Activated naive CD4-positive, alpha-beta T cell treated with anti-CD3 and anti-CD28 coated beads for 36 hours (primary cell): ENCODE measurements around the gene ADD2. TPM values are rescaled to one million over a fixed set of nuclear protein-coding genes. Genes with fewer than 3 reads are reported as not detected.

ENCODE experiments used
- CTCF ChIA-PET: fragments of 350-600 bp; sonication (Branson Sonifier 250); formaldehyde crosslinking; loops from one replicate; lab custom pipeline; 2021; ENCODE audit warnings: antibody characterized with exemption; lab: Charles Lee
- DNase-seq: peaks from one replicate; pipeline ENCODE4 v3.0.0-alpha.2; 2020
- H3K27ac Mint-ChIP-seq: one replicate; pipeline ENCODE4 v1.8.0; 2021; ENCODE audit warnings: mild to moderate bottlenecking, mixed read lengths
- H3K27me3 Mint-ChIP-seq: one replicate; pipeline ENCODE4 v1.8.0; 2021; ENCODE audit warnings: low read depth, mixed read lengths
- H3K36me3 Mint-ChIP-seq: one replicate; pipeline ENCODE4 v1.8.0; 2021; ENCODE audit warnings: low read depth, mixed read lengths
- H3K4me1 Mint-ChIP-seq: one replicate; pipeline ENCODE4 v1.8.0; 2021; ENCODE audit warnings: low read depth, mixed read lengths
- H3K4me3 Mint-ChIP-seq: one replicate; pipeline ENCODE4 v1.8.0; 2021; ENCODE audit warnings: mild to moderate bottlenecking, moderate library complexity, mixed read lengths
- H3K9me3 Mint-ChIP-seq: one replicate; pipeline ENCODE4 v1.8.0; 2021; ENCODE audit warnings: mixed read lengths
- intact Hi-C: fragments of 100-400 bp; cut with micrococcal nuclease; formaldehyde crosslinking; loops from one replicate; pipeline ENCODE4 v1.15.1; 2023
- total RNA-seq, 2 experiments: library from RNA; stranded (reverse); gene quantifications; one replicate each; pipeline ENCODE4 v1.2.3, GENCODE V29; 2021

Gene ADD2
- total RNA-seq, 2 experiments from 2014 or later, result 42.9 to 46.2 TPM

DNA sequence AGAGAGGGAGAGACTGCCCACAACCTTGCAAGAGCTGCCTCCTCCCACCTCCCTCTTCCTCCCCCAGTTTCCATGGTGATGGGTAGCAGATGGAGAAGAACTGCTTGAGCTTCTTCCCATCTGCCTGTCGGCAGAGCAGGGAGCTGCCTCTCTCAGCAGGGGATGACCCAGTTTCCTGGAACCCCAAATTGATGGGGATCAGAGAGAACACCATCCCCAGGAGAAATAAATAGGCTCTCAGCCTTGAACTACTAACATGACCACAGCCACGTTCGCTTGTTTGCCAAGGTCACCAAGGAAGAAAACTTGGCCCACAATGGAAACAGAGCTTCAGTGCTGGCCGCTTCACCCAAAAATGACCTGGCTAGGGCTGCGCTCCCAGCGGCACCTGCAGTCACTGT is 82.2 kb downstream of the ADD2 start:
- Mint-ChIP-seq H3K27me3 (no peaks in the 10 kb centered on the region), H3K36me3 (peaks cover 2% of the 10 kb centered on the region), H3K4me3 (no peak overlapping the region), H3K27ac (no peak overlapping the region), H3K9me3 (no peaks in the 10 kb centered on the region), H3K4me1 (peaks cover 5% of the 10 kb centered on the region)
- CTCF ChIA-PET, result interaction anchor here (1.0 to 2.0 kb wide), 3 partner anchors 14 to 30 kb away, joined by 3 to 8 read pairs (median 5); no protein-coding TSS in a partner anchor
- intact Hi-C loops, result no loop called here
- no peak for DNase-seq

DNA sequence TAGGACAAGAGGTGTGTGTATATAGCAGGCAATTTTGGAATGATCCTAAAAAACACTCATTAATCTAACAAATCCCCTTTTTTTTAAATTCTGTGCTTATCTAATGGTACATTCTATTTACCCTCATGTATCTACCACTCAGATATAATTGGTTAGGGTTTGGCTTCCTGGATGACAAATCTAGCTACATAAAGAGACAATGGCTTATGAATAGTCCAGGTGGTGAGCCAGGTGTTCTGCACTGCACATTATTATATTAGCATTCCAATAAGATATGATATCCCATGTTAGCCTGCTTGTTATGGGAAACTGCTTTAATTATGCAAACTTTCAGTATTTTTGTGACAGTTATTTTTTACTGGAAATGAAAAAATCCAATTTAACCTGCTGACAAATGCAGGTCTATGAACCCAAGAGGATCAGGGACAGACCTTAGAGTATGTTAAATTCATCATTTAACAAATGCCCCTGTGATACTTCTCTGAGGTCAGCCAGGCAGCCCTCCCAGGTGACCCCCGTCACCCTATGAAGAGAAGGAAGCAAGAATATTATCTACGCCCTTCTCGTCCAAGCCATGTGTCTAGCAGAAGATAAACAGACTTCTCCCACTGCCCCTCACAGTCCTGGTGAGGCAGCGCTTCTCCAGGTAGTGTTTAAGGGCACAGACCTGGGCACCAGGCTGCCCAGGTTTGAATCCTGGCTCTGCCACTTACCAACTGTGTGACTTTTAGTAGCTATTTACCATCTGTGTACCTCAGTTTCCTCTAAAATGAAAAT is 83.0 kb downstream of the ADD2 start:
- H3K4me3 Mint-ChIP-seq, result no peak overlapping the region
- CTCF ChIA-PET, result interaction anchor here (1.0 to 2.0 kb wide), 2 partner anchors 13 to 29 kb away, joined by 3 to 8 read pairs; no protein-coding TSS in a partner anchor

DNA sequence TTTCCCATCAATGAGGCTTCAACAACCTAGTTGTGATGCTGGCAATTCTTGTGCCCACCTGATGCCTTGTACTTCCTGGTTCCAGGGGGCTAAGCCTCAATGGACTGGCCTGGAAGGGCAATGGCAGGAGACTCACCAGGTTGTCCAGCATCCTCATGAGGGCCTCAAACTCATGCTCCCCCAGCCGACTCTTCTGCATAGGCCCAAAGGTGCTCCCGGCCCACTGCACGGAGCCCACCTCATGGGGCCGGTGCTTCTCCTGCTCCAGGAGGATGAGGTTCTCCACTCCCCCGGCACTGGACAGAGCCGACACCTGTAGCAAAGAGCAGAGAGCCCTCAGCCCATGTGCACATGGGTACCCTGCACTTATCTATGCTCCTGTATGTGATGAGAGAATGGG is 84.5 kb downstream of the ADD2 start:
- H3K27ac Mint-ChIP-seq, result no peak overlapping the region
- CTCF ChIA-PET, result no interaction called here
- peaks cover 5% of the 10 kb centered on the region for H3K4me1 Mint-ChIP-seq
- no peak overlapping the region for H3K4me3 Mint-ChIP-seq
- no peak for DNase-seq
- H3K36me3 Mint-ChIP-seq, result peaks cover 2% of the 10 kb centered on the region
- H3K9me3 Mint-ChIP-seq, result no peaks in the 10 kb centered on the region
- no peaks in the 10 kb centered on the region for H3K27me3 Mint-ChIP-seq
- intact Hi-C loops, result no loop called here

More for the DNA sequence above, 83.0 kb downstream of the ADD2 start:
- H3K27me3 Mint-ChIP-seq, result no peaks in the 10 kb centered on the region
- H3K4me1 Mint-ChIP-seq, result peaks cover 5% of the 10 kb centered on the region
- no peak for DNase-seq
- H3K27ac Mint-ChIP-seq, result no peak overlapping the region
- peaks cover 2% of the 10 kb centered on the region for H3K36me3 Mint-ChIP-seq
- no peaks in the 10 kb centered on the region for H3K9me3 Mint-ChIP-seq
- intact Hi-C loops, result no loop called here

DNA sequence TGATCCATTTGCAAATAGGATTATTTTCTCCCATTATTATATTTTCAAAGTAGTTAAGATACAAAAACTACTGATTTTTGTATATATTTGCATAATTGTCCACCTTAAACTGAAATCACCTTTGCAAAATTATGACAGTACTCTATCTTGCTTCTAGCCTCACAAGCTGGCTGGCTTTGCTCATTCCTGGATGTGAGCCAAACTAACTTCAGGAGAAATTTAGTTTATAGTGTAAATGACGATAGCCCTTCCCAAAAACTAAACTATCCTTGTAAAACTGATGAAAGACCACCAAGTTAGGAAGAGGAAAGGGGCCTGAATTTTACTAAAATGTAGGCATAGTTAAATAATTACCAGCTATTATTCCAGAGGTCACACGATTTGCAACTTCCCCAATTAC is 87.3 kb downstream of the ADD2 start:
- no peaks in the 10 kb centered on the region for H3K9me3 Mint-ChIP-seq
- CTCF ChIA-PET, result interaction anchor here (0.7 kb wide), 1 partner anchor 11 kb away, joined by 4 read pairs; no protein-coding TSS in a partner anchor
- H3K36me3 Mint-ChIP-seq, result peaks cover 8% of the 10 kb centered on the region
- peaks cover 5% of the 10 kb centered on the region for H3K4me1 Mint-ChIP-seq
- no peak overlapping the region for H3K27ac Mint-ChIP-seq
- no peaks in the 10 kb centered on the region for H3K27me3 Mint-ChIP-seq
- no peak overlapping the region for H3K4me3 Mint-ChIP-seq
- intact Hi-C loops, result no loop called here
- no peak for DNase-seq

DNA sequence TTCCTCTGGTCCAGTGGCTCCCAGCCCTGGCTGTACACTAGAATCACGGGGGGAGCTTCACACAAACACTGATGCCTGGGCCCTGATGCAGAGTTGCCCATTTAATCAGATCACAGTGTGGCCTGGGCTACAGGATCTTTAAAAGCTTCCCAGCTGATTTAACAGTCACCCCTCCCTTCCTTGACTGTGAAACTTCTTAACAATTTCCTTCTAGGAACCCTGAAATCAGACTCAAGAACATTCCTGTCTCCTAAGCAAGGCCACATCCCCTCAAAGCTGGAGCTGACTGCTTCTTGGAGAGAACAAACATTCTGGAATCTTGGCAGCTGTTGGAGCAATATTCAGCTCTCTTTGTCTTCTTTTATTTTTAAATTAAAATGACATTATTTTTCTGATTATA is 88.7 kb downstream of the ADD2 start:
- intact Hi-C loops, result no loop called here
- CTCF ChIA-PET, result interaction anchor here (0.6 kb wide), 1 partner anchor 20 kb away, joined by 3 read pairs; no protein-coding TSS in a partner anchor
- no peak overlapping the region for H3K27ac Mint-ChIP-seq
- H3K9me3 Mint-ChIP-seq, result no peaks in the 10 kb centered on the region
- H3K4me1 Mint-ChIP-seq, result peaks cover 5% of the 10 kb centered on the region
- no peak overlapping the region for H3K4me3 Mint-ChIP-seq
- DNase-seq, result no peak
- no peaks in the 10 kb centered on the region for H3K27me3 Mint-ChIP-seq
- peaks cover 8% of the 10 kb centered on the region for H3K36me3 Mint-ChIP-seq

DNA sequence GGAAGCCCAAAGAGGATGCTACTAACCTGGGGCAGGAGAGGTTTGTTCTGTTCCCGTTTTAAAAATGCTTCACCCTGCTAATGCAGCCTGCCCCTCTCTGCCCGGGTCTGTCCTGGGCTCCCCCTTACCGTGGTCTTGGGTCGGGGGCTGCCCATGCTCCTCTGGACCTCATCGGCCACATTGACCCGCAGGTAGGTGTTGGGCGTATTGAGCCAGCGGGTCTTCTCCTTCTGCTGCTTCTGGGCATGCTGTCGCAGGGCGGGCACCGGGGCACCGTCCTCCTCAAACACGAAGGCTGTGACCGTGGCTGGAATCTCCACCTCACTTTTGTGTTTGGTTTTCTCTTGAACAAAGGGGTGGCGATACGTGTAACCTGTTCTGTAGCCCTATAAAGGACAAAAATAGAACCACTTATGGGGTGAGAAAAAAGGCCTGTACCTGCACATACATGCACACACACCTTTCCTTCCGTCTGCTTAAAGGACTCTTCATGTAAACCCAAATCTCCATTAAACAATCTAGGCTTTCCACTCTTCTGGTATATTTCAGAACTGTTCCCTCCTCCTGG is 89.3 kb downstream of the ADD2 start:
- peaks cover 5% of the 10 kb centered on the region for H3K4me1 Mint-ChIP-seq
- intact Hi-C loops, result no loop called here

DNA sequence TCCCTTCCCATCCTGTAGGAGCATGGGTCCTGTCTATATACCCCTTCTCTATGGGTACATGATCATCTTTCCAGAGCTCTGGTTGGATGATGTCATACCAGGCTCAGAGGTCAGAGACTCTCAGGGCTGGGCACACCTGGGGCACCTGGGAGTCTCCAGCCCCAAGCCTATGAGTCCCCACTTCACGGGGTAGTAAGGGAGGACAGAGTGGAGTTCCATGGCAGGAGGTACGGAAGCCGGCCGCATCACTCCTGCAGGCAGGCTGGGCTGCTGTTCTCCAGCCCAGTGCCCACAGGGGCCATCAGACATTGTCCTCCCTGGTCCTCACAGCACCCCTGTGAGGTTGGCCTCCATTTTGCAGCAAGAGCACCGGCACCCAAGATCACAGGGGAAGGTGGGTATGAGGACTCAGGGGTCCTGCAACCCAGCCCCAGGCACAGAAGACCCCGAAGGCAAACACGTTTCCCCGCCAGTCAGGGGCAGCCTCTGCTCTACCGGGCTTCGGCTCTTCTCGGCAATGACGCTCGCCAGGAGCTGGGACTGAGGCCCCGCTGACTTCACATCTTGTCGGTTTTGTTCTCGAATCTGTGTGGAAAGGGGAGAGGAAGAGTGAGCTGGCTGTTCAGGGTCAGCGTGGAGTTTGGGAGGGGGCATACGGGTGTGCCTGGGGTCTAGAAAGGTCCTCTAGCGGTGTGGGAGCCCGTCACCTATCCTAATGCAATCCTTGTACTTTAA is 91.5 kb downstream of the ADD2 start:
- Mint-ChIP-seq H3K9me3 (no peaks in the 10 kb centered on the region), H3K27ac (no peak overlapping the region), H3K36me3 (peaks cover 10% of the 10 kb centered on the region), H3K27me3 (no peaks in the 10 kb centered on the region), H3K4me1 (no peaks in the 10 kb centered on the region), H3K4me3 (no peak overlapping the region)
- CTCF ChIA-PET, result no interaction called here
- intact Hi-C loops, result no loop called here
- DNase-seq, result no peak

More for the DNA sequence above, 89.3 kb downstream of the ADD2 start:
- Mint-ChIP-seq H3K36me3 (peaks cover 12% of the 10 kb centered on the region), H3K27me3 (no peaks in the 10 kb centered on the region), H3K9me3 (no peaks in the 10 kb centered on the region), H3K27ac (no peak overlapping the region), H3K4me3 (no peak overlapping the region)
- CTCF ChIA-PET, result interaction anchor here (0.6 kb wide), 1 partner anchor 20 kb away, joined by 3 read pairs; no protein-coding TSS in a partner anchor
- no peak for DNase-seq

DNA sequence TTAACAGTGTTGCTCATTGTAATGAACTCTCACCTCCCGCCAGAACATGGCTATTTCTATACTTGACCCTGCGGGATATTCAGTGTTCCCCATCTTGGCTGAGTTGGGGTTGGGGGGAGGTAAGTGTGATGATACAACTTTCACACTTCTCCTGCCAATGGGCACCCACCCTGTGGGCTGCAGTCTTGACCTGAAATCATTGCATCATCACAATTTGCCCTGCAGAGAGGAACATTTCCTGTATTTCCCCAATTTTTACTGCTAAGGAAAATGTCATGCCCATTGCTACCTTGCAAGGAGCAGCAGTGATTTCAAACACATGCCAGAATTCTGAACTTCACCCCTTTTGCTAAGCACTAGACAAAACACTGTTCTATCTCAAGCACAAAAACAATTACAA is 92.1 kb downstream of the ADD2 start:
- Mint-ChIP-seq H3K4me3 (no peak overlapping the region), H3K9me3 (no peaks in the 10 kb centered on the region), H3K4me1 (no peaks in the 10 kb centered on the region), H3K27me3 (no peaks in the 10 kb centered on the region), H3K27ac (no peak overlapping the region), H3K36me3 (peaks cover 10% of the 10 kb centered on the region)
- CTCF ChIA-PET, result interaction anchor here (0.9 kb wide), 1 partner anchor 14 kb away, joined by 3 read pairs; no protein-coding TSS in a partner anchor
- intact Hi-C loops, result no loop called here
- no peak for DNase-seq

DNA sequence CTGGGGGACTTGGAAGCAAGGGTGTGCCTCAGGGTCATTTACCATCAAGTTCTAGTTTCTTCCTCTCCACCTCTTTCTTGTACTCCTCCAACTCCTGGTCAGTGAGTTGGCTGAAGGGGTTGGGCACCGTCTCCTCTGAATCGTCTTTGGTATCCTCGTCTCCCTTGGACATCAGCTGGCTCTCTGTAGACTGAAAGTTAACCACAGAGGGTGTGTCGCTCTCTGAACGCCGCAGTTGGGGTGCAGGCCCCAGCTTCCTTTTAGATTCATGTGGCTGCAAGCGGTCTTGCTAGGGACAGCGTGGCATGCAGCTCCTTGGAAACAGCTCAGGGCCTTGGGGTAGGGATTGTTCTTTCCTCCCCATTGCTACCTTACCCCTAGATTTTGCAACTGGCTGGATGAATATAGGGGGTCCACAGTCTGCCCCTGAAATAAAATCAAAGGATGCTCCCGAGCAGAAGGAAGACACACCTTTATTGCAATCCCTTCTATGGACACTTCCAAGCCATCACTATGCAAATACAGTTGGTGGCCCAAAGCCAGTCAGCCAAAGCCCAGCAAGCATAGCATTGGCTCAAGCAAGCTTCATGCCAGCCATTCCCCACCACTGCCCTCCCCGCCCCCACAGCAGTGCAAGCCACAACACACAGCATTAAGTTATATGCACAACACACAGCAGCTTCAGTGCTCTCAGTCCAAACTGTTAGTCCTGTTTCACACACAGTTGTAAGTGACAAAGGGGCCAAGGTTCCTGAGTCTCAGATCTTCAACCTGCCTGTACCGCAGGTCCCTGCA is 93.2 kb downstream of the ADD2 start:
- Mint-ChIP-seq H3K4me1 (no peaks in the 10 kb centered on the region), H3K27ac (no peak overlapping the region), H3K27me3 (no peaks in the 10 kb centered on the region), H3K9me3 (no peaks in the 10 kb centered on the region), H3K36me3 (peaks cover 10% of the 10 kb centered on the region), H3K4me3 (no peak overlapping the region)
- DNase-seq, result no peak
- intact Hi-C loops, result no loop called here
- CTCF ChIA-PET, result interaction anchor here (0.9 kb wide), 2 partner anchors 15 to 19 kb away, joined by 3 read pairs; no protein-coding TSS in a partner anchor

DNA sequence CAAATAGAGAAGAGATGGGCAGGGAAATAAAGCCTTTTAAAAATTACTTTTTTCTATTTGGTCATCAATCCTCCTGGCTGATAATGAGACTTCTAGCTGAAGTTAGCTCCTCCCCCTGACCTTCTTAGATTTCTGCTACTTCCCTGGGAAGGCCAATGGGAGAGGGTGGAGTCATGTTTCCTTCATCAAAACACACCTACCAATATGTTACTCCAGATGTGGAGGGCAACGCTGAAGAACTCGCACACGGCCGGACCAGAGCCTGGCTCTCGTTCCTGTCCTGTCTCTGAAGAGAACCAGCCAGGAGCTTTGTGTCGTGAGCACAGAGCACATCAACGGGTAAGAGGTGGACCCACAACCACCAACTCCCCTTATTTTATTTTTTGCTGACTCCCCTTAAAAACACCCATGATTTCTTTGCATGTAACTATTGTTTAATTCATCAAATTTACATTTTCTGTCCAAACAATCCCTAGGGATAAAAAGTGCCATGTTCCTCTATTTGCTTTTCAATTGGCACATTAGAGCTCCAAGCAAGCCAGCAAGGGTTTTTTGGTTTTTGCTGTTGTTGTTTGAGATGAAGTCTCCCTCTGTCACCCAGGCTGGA is 94.9 kb downstream of the ADD2 start:
- Mint-ChIP-seq H3K27me3 (no peaks in the 10 kb centered on the region), H3K36me3 (peaks cover 10% of the 10 kb centered on the region)

DNA sequence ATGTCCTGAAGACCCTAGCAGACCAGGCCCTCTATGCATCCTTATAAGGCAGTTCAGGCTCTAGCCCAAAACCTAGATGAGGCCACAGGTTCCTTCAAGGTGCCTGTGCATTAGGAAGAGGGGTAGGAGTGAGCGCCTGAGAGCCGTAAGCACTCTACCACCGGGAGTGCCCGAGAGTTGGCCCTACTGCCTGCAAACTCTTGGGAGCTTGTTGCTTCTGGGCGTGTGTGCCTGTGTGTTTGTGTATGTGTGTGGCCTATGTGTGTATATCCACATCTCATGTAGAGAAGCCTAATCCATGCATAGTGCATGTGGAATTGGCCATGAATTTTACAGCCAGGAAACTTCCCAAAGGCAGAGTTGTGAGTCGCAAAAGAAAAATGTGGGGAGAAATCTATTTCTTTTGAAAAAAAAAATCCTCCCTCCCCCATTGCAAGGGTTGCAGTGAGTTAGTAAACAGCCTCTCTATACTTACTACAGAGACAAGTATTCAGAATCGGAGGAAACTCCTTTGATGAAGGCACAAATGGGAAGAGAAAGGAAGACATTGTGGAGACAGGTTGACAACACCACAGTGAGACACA is 96.8 kb downstream of the ADD2 start:
- H3K9me3 Mint-ChIP-seq, result no peaks in the 10 kb centered on the region
- no peak overlapping the region for H3K27ac Mint-ChIP-seq
- no peak for DNase-seq
- H3K4me1 Mint-ChIP-seq, result no peaks in the 10 kb centered on the region
- H3K4me3 Mint-ChIP-seq, result no peak overlapping the region
- intact Hi-C loops, result no loop called here
- peaks cover 6% of the 10 kb centered on the region for H3K36me3 Mint-ChIP-seq
- H3K27me3 Mint-ChIP-seq, result no peaks in the 10 kb centered on the region
- CTCF ChIA-PET, result interaction anchor here (1.1 to 1.3 kb wide), 2 partner anchors 14 to 53 kb away, joined by 3 read pairs; no protein-coding TSS in a partner anchor

More for the DNA sequence above, 94.9 kb downstream of the ADD2 start:
- intact Hi-C loops, result no loop called here
- CTCF ChIA-PET, result interaction anchor here (0.7 kb wide), 2 partner anchors 40 to 96 kb away, joined by 3 read pairs; no protein-coding TSS in a partner anchor
- DNase-seq, result no peak
- Mint-ChIP-seq H3K27ac (no peak overlapping the region), H3K4me3 (no peak overlapping the region), H3K4me1 (no peaks in the 10 kb centered on the region), H3K9me3 (no peaks in the 10 kb centered on the region)
